Measurements from ENCODE around the gene SSBP1. TPM values are rescaled to one million over a fixed set of nuclear protein-coding genes. Genes with fewer than 3 reads are reported as not detected.

SSBP1 gene
- total and polyA plus RNA-seq, 2 experiments from 2014 or later, result 283 to 1,006 TPM

DNA sequence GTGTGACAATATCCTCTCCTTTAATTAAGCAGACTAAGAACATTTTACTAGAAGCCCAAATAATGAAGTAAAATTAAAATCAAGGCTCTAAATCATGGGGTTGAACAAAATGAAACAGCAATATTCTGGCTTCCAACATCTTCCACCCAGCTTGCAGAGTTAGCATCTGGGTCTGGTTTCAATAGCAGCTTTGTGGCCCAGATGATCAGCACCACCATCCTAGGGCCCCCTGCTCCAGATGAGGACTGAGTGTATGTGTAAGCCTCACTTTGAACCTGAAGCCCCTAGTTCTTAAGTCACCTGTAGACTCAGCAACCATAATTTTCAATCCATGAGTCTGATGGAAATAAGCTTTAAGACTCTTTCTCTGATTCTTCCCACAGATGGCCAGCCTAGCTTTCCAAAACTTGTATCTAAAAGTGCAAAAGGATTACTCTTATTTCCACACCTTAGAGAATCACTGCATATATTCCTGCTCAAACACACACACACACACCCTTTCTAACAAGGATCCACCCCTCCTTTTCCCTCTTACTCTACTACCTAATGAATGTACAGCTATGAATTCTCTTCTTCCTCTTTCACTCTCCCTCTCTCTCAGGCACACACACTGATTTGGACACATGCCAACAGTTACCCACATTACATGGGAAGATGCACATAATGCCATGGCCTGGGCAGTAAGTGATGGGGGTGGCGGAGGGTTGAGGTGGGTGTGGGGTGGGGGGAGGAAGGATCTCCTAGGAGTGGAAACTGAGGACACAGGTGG lies 39.7 kb upstream of the SSBP1 start:
- H3K36me3 ChIP-seq (ENCODE audit: insufficient read depth), result no peaks in the 10 kb centered on the region
- TF ChIP-seq CREB1 (CRISPR knock-in tag; IDR thresholded peaks at IDR 0.05; ENCODE audit: low read depth) (no peak), POLR2AphosphoS5 (IDR thresholded peaks at IDR 0.05; ENCODE audit: low read depth) (no peak), EZH2phosphoT487 (IDR thresholded peaks at IDR 0.05; ENCODE audit: unreplicated experiment) (no peak), STAT1 (IDR thresholded peaks at IDR 0.05; ENCODE audit: unreplicated experiment) (no peak), ETS1 (IDR thresholded peaks at IDR 0.05) (no peak), EZH2 (IDR thresholded peaks at IDR 0.05; ENCODE audit: low read depth, unreplicated experiment) (no peak), JUNB (IDR thresholded peaks at IDR 0.05; ENCODE audit: unreplicated experiment) (no peak), ZNF114 (CRISPR knock-in tag; IDR thresholded peaks at IDR 0.05) (no peak), NANOG (IDR thresholded peaks at IDR 0.05; ENCODE audit: borderline replicate concordance) (no peak), ZNF331 (CRISPR knock-in tag; IDR thresholded peaks at IDR 0.05; ENCODE audit: low read depth) (no peak), CTCF (conservative IDR thresholded peaks at IDR 0.05; ENCODE audit: low read depth in 2 of 2) (no peak)
- TF ChIP-seq, protein P1, sequence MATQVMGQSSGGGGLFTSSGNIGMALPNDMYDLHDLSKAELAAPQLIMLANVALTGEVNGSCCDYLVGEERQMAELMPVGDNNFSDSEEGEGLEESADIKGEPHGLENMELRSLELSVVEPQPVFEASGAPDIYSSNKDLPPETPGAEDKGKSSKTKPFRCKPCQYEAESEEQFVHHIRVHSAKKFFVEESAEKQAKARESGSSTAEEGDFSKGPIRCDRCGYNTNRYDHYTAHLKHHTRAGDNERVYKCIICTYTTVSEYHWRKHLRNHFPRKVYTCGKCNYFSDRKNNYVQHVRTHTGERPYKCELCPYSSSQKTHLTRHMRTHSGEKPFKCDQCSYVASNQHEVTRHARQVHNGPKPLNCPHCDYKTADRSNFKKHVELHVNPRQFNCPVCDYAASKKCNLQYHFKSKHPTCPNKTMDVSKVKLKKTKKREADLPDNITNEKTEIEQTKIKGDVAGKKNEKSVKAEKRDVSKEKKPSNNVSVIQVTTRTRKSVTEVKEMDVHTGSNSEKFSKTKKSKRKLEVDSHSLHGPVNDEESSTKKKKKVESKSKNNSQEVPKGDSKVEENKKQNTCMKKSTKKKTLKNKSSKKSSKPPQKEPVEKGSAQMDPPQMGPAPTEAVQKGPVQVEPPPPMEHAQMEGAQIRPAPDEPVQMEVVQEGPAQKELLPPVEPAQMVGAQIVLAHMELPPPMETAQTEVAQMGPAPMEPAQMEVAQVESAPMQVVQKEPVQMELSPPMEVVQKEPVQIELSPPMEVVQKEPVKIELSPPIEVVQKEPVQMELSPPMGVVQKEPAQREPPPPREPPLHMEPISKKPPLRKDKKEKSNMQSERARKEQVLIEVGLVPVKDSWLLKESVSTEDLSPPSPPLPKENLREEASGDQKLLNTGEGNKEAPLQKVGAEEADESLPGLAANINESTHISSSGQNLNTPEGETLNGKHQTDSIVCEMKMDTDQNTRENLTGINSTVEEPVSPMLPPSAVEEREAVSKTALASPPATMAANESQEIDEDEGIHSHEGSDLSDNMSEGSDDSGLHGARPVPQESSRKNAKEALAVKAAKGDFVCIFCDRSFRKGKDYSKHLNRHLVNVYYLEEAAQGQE (IDR thresholded peaks at IDR 0.05; ENCODE audit: unreplicated experiment), result no peak
- TF ChIP-seq, protein P2, sequence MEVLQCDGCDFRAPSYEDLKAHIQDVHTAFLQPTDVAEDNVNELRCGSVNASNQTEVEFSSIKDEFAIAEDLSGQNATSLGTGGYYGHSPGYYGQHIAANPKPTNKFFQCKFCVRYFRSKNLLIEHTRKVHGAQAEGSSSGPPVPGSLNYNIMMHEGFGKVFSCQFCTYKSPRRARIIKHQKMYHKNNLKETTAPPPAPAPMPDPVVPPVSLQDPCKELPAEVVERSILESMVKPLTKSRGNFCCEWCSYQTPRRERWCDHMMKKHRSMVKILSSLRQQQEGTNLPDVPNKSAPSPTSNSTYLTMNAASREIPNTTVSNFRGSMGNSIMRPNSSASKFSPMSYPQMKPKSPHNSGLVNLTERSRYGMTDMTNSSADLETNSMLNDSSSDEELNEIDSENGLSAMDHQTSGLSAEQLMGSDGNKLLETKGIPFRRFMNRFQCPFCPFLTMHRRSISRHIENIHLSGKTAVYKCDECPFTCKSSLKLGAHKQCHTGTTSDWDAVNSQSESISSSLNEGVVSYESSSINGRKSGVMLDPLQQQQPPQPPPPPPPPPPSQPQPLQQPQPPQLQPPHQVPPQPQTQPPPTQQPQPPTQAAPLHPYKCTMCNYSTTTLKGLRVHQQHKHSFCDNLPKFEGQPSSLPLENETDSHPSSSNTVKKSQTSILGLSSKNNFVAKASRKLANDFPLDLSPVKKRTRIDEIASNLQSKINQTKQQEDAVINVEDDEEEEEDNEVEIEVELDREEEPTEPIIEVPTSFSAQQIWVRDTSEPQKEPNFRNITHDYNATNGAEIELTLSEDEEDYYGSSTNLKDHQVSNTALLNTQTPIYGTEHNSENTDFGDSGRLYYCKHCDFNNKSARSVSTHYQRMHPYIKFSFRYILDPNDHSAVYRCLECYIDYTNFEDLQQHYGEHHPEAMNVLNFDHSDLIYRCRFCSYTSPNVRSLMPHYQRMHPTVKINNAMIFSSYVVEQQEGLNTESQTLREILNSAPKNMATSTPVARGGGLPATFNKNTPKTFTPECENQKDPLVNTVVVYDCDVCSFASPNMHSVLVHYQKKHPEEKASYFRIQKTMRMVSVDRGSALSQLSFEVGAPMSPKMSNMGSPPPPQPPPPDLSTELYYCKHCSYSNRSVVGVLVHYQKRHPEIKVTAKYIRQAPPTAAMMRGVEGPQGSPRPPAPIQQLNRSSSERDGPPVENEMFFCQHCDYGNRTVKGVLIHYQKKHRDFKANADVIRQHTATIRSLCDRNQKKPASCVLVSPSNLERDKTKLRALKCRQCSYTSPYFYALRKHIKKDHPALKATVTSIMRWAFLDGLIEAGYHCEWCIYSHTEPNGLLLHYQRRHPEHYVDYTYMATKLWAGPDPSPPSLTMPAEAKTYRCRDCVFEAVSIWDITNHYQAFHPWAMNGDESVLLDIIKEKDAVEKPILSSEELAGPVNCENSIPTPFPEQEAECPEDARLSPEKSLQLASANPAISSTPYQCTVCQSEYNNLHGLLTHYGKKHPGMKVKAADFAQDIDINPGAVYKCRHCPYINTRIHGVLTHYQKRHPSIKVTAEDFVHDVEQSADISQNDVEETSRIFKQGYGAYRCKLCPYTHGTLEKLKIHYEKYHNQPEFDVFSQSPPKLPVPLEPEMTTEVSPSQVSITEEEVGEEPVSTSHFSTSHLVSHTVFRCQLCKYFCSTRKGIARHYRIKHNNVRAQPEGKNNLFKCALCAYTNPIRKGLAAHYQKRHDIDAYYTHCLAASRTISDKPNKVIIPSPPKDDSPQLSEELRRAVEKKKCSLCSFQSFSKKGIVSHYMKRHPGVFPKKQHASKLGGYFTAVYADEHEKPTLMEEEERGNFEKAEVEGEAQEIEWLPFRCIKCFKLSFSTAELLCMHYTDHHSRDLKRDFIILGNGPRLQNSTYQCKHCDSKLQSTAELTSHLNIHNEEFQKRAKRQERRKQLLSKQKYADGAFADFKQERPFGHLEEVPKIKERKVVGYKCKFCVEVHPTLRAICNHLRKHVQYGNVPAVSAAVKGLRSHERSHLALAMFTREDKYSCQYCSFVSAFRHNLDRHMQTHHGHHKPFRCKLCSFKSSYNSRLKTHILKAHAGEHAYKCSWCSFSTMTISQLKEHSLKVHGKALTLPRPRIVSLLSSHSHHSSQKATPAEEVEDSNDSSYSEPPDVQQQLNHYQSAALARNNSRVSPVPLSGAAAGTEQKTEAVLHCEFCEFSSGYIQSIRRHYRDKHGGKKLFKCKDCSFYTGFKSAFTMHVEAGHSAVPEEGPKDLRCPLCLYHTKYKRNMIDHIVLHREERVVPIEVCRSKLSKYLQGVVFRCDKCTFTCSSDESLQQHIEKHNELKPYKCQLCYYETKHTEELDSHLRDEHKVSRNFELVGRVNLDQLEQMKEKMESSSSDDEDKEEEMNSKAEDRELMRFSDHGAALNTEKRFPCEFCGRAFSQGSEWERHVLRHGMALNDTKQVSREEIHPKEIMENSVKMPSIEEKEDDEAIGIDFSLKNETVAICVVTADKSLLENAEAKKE (CRISPR knock-in tag; IDR thresholded peaks at IDR 0.05), result no peak
- H3K4me1 ChIP-seq (ENCODE audit: insufficient read depth), result peaks cover 49% of the 10 kb centered on the region
- no peak for DNase-seq (ENCODE audit: low spot score)
- no peak overlapping the region for H3K4me3 ChIP-seq
- H2AFZ ChIP-seq, result no peak overlapping the region
- H3K4me2 ChIP-seq, result no peak overlapping the region
- no peaks in the 10 kb centered on the region for H3K36me3 Mint-ChIP-seq (ENCODE audit: low read depth)
- H3K27ac Mint-ChIP-seq, result no peak overlapping the region
- H4K20me1 ChIP-seq (replicated peaks; ENCODE audit: insufficient read depth), result peaks cover 7% of the 10 kb centered on the region; the same call in 1 of the 2 replicates
- peaks cover 3% of the 10 kb centered on the region; the same call in 1 of the 2 replicates for H3F3A ChIP-seq (replicated peaks; ENCODE audit: low read depth)
- H3K4me1 Mint-ChIP-seq, result peaks cover 58% of the 10 kb centered on the region
- H3K27ac ChIP-seq (ENCODE audit: low read depth), result no peak overlapping the region
- peaks cover 65% of the 10 kb centered on the region for H3K79me2 ChIP-seq (replicated peaks; ENCODE audit: insufficient read depth)
- no peaks in the 10 kb centered on the region for H3K9me2 ChIP-seq (ENCODE audit: insufficient read depth)
- H3K4me3 Mint-ChIP-seq, result no peak overlapping the region
- peaks cover 12% of the 10 kb centered on the region for H3K27me3 ChIP-seq (ENCODE audit: insufficient read depth)
- no peak for ATAC-seq
- H3K27me3 Mint-ChIP-seq (ENCODE audit: insufficient read depth, low read depth, poor library complexity), result peaks cover 6% of the 10 kb centered on the region
- no peaks in the 10 kb centered on the region for H3K9me3 Mint-ChIP-seq
